Stimulated activated CD4-positive, alpha-beta T cell treated with anti-CD3 and anti-CD28 coated beads, Interleukin-12 subunit alpha, Interleukin-12 subunit beta, amount 100 ng/mL, for 24 hours (primary cell): ENCODE results near the gene ZNF273.

Source experiments
- DNase-seq, 2 experiments: peaks; one replicate each; pipeline ENCODE4 v3.0.0-alpha.2; 2020; ENCODE audit warnings: low read depth in 2 of 2

Gene ZNF273

DNA sequence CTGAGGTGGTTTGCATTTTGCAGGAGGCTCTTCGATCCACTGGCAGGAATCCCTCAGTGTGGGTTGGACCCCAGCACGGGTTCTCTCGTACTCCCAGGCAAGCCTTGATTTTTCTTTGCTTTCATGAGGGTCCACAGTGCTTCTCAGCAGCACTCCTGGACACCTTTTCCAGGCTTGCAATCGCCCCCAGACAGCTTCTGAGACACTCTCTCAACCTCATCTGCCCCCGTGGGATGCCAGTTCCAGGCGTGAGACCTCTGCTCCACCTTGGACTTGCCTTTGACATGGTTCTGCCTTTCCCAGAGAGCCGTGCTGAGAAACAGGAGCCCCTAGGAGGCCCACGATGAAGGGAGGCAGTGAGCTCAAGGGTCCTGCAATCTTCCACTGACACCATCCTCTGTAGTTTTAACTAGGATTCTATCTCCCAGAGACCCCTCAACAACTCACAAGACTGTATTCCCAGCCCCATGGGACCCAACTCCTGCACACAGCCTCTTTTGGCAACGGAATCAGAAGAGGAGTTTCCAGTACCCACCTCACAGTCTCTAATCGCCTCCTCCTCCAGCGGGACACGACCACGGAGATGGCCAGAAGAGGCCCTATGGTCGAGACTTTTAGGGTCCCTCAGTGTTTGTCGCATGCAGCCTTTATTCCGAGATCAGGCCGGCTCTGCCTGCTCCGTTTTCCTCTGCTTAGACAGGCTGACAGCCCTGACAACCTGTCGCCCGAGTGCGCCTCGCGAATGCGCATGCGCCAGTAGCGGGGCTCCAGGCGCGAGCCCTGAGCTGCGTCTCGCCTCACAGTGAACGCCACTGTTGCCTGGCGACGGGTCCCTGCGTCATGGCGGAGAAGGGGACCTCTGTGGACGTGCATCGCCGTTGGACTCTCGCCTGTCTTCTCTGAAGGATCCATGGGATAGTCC lies 26.0 kb upstream of the ZNF273 start:
- peak; percentile 52 to 59 for DNase-seq

DNA sequence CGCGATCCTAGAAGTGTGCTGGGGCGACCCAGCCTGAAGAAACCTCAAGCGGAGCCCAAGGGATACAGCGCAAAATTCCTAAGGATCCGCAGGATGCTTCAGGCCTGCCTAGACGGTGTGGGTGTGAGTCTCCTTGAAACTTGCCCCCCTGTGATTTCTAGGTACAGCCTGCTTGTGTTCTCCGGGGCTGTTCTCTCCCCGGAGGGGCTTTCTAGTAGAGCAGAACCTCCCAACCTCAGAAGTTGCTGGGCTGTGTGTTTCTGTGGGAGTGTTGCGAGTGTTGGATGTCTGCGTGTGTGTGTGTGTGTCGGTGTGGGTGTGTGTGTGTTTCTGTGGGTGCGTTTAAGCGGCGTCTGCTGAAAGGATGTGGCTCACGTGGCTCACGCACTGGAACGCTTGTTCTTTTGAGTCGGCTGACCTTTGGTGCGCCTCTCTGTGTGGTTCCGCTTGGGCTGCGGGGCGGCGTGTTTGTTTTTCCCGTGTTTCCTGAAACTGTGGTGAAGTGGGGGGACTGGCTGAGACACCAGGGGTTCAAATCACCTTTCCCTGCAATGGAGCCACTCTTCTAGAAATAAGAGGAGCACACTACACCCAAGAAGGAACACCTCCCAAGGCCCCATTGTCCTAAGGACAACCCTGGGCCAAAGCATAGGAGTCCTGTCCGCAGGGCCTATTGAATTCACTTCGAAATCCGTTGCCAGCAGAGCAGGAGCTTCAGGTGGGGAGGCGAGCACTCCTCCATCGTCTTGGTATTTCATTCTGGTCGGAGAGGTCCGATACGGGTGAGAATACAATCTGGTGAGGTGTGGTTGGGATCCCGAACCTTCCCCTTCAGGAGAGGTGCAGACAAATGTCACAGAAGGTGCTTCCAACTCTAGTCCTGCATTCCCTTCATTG lies 25.1 kb upstream of the ZNF273 start:
- no peak for DNase-seq

DNA sequence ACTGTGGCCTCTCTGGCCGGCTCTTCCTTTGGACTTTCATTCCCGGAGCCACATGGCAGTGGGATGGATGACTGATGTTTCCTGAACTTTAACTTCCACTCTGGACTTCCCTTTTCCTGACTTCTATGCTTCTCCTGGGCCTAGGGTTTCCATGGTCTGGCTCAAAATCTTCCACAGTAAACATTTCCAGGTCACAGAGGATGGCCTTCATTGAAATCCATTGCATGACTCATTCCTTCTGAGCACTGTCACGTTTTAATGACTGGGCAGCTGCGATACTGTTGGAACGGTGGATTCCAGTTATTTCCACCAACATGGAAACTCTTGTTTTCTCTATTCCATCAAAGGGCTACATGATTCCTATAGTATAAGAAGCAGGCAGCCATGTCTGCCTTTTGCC lies 24.4 kb upstream of the ZNF273 start:
- no peak for DNase-seq

DNA sequence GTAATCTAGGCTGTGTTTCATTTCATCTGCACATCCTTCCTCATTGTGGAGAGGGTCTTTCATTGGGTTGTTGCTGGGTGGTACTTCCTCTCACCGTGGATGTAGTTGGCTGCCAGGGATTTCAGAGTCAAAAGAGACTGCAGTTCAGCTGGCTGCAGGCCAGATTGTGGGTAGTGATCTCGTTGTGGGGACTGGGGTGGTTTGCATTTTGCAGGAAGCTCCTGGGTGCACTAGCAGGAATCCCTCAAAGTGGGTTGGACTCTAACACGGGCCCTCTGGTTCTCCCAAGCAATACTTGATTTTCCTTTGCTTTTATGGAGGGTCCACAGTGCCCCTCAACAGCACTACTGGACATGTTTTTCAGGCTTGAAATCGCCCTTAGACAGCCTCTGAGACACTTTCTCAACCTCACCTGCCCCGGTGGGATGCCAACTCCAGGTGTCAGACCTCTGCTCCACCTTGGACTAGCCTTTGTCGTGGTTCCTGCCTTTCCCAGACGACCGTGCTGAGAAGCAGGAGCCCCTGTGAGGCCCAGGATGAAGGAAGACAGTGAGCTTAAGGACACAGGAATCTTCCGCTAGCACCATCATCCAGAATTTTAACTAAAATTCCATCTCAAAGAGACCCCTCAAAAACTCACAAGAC lies 23.9 kb upstream of the ZNF273 start:
- no peak for DNase-seq

DNA sequence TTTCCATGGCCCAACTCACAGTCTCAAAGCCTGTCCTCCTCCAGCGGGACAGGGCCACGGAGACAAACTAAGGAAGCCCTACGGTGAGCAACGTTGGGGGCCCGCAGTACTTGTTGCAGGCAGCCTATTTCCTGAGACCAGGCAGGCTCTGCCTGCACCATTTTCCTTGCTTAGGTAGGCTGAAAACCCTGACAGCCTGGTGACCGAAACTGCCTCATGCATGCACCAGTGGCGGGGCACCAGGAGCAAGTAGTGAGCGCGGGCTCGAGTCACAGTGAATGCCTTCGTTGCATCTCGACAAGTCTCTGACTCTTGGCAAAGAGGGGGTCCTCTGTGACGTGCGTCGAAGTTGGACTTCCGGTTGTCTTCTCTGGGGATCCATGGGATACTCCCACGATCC lies 23.3 kb upstream of the ZNF273 start:
- no peak for DNase-seq

DNA sequence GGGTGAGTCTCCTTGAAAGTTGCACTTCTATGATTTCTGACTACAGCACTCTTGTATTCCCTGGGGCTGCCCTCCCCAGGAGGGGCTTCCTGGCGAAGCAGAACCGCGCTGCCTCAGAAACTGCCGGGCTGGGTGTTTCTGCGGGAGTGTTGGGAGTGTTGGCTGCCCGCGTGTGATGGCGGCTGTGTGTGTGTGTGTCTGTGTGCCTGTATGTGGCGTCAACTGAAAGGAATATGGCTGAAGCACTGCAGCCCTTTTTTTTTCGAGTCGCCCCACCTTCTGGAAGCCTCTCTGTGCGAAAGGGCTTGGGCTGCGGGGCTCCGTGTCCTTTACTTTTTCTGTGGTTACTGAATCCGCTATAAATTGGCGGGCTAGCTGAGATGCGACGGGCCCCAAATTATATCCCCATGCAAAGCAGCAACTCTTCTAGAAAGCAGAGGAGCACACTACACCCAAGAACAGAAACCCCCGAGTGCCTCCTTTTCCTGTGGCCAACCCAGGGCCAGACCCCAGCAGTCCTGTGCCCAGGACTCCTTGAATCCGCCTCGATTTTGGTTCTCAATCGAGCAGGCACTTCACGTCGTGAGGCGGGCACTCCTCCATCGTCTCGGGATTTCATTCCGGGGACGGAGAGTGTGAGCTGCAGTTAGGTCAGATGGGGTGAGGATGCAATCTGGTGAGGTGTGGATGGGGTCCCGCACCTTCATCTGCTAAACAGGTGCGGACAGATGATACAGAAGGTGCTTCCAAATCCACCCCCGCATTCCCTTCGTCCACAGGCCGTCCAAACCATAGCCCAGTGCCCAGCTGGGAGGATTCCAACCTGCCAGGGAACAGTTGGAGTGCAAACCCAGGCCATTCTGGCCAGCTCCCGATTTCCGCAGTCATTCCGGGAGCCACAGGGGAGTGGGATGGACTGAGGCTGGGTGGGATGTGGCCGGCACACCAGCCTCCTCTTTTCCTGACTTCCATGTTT lies 22.5 kb upstream of the ZNF273 start:
- no peak for DNase-seq

DNA sequence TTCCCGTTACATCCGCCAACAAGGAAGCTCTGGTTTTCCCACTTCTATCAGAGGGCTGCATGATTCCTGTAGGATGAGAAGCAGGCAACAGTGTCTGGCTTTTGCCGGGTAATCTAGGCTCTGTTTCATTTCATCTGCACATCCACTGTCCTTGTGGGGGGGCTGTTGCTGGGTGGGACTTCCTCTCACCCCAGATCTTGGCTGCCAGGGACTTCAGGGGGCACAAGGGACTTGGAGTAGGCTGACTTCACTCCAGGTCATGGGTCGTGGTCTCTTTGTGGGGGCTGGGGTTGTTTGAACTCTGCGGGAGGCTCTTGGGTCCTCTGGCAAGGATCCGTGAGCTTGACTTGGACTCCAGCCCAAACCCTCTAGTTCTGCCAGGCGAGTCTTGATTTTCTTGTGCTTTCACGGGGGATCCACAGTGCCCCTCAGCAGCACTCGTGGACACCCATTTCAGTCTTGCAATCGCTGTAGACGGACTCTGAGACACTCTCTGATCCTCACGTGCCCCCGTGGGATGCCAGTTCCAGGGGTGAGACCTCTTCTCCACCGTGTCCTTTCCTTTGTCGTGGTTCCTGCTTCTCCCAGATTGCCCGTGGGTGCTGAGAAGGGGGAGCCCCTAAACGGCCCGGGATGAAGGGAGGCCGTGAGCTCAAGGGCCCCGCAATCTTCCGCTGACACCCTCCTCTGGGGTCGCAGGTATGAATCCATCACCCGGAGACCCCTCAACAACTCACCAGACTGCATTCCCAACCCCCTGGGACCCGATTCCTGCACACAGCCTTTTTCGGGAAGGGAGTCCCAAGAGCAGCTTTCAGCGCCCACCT lies 21.4 kb upstream of the ZNF273 start:
- DNase-seq: no peak

DNA sequence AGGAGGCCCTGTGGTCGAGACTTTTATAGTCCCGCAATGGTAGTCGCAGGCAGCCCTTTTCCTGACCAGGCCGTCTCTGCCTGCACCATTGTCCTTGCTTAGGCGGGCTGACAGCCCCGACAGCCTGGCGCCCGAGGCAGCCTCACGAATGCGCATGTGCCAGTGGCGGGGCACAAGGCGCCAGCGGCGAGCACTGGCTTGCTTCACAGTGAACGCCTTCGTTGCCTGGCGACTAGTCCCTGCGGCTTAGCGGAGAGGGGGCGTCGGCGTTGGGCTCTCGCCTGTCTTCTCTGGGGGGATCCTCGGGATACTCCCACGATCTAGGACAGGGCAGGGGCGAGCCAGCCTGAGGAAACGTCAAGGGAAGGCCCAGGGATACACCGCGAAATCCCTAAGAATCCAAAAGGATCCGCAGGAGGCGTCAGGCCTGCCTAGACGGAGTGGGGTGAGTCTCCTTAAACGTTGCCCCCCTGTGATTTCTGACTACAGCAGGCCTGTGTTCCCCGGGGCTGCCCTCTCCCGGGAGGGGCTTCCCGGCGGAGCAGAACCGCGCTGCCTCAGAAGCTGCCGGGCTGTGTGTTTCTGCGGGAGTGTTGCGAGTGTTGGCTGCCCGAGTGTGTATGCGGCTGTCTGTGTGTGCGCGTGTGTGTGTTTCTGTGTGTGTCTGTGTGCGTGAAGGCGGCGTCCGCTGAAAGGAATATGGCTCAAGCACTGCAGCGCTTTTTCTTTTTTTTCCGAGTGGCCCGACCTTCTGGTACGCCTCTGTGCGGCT lies 20.5 kb upstream of the ZNF273 start:
- DNase-seq: peak in 1 of 2 experiments; percentile 26

DNA sequence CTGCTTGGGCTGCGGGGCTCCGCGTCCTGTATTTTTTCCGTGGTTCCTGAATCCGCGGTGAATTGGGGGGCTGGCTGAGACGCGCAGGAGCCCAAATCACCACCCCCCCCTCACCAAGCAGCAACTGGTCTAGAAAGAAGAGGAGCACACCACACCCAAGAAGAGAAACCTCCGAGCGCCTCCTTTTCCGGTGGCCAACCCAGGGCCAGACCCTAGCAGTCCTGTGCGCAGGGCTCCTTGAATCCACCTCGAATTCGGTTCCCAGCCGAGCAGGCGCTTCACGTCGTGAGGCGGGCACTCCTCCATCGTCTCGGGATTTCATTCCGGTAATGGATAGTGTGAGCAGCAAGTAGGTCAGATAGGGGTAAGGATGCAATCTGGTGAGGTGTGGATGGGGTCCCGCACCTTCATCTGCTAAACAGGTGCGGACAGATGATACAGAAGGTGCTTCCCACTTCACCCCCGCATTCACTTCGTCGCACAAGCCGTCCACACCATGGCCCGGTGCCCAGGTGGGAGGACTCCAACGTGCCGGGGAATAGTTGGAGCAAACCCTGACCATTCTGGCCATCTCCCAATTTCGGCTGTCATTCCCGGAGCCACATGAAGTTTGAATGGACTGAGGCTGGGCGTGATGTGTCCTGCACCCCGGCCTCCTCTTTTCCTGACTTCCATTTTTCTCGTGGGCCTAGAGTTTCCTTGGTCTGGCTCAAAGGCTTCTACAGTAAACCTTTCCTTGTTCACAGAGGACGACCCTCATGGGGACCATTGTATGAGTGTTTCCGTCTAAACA lies 19.8 kb upstream of the ZNF273 start:
- DNase-seq: no peak

DNA sequence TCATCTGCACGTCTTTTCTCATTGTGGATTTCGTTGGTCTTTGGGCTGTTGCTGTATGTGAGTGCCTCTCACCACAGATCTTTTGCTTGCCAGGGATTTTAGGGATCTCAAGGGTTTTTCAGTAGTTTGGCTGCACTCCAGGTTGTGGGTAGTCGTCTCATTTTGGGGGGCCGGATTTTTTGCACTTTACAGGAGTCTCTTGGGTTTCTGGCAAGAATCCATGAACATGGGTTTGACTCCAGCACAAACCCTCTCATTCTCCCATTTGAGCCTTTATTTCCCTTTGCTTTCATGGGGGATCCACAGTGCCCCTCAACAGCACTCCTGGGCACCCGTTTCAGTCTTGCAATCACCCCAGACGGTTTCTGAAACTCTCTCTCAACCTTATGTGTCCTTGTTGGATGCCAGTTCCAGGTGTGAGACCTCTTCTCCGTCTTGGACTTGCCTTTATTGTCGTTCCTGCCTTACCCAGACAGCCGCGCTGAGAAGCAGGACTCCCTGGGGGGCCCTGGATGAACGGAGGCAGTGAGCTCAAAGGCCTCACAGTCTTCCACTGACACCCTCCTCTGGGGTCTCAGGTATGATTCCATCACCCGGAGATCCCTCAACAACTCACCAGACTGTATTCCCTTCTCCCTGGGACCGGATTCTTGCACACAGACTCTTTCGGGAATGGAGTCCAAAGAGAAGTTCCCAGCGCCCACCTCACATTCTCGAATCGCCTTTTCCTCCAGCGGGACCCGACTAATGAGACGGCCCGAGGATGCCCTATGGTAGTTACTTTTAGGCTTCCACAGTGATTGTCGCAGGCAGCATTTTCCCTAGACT lies 18.8 kb upstream of the ZNF273 start:
- no peak for DNase-seq

DNA sequence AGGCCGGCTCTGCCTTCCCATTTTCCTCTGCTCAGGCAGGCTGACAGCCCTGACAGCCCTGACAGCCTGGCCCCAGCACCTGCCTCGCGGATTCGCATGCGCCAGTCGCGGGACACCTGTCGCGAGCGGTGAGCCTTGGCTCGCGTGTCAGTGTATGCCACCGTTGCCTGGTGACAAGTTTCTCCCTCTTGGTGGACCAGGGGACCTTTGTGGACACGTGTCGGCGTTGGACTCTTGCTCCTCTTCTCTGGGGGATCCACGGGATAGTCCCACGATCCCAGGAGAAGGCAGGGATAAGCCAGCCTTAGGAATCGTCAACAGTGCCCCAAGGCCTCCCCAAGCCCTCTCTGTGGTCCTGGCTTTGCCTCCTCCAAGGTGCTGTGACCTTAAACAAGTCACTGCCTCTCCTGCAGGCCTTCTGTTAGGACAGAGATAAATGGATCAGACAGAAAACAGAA lies 18.1 kb upstream of the ZNF273 start:
- DNase-seq: no peak

DNA sequence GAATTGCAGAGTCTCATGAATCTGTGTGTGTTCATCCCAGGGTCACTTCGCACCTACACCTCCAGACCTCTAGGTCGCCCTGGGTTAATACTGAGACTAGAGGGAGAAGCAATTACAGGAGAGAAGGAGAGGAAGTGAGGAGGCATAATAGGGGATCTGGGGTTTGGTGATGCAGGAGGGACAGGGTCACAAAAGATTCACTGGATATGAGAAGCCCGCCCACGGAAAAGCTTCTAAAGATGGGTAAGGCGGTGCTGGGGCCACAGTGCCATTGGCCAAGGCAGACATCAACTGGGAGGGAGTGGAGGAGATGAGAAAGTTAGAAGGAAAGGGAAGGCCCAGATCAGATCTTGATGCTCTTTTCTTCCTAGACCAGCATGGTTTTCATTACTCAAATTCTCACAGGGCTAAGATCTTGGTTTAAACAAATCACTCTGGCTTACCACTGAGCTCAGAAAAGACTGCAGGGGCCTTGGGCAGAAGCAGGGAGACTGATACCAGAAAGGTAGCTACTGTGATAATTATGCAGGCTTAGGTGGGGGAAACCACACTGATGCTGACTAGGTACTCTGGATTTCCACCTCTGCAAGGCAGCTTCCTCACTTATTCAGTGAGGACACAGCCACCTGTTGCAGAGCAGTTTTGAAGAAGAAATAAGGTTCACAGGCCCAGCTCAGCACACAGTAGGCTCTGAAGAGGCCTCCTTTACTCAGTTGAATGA lies 17.4 kb upstream of the ZNF273 start:
- DNase-seq: no peak

DNA sequence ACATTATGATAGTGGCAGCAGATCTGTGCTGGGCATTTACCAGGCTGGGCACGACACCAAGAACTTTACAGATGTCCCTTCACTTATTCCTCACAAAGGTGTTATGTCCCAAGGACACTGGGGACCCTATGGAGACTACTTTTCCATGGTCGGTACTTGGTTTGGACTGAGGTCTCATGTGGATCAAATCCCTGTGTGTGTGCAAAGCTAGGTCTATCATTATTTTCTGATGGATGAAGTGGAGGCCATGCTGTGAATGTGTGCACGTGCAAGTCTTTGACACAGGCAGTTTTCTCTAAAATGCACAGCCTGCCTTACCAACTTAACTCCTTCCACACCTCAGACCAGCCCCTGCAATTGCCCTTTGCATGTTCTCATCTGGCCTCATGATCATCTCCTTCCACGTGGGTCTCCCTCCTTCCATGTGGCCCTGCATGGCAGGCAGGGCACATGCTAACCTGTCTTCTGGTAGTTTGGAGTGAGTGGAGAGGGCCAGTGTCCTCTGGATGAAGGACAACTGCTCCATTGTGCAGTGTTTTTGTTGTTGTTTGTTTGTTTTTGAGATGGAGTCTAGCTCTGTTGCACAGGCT lies 16.0 kb upstream of the ZNF273 start:
- DNase-seq: no peak

DNA sequence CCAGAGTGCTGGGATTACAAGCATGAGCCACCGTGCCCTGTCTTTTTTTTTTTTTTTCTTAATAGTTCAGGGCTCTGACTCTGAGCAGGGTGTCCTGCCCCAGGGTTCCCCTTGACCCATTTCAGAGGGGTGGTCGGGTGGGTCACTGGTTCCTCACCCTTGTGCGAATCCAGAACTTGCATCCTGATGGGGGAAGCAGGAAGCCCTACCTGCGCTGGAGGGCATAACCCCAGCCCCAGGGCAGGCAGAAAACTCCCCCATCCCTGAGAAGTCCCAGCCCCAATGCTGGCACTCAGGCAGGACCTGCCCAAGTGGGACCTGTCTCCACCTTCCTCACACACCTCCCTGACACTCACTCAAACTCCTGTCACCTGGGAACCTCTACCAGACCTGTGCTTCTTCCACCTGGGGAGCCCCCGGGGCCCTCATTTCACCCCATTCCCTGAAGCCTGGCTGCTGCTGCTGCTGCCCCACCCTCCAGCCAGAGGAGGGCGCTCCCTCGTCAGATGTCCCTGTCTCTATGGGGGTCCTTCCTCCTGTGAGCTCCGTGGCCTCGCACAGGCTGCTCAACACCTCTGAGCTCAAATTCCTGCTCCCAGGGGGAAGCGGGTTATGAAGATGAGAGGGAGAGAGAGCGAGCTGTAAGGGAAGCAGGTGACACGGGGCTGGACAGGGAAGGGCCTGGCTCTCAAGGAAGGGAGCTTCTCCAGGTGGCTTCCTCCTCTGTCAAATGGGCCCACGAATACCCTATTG lies 15.1 kb upstream of the ZNF273 start:
- DNase-seq: peak; percentile 19 to 33

DNA sequence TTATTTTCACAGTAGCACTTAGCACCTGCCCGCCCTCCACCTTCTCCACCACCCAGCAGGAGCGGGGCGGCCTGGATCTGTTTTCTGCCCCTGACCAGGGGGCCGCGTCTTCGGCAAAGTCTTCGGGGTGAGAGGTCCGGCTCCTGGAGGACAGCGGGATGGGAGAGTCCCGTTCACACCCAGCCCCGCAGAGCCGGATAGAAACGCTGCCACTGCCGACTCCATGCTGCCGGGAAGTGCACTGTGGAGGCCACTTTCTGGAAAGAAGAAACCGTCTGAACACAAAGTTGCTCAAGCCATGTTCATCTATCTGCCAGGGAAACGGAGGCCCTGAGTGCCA lies 14.5 kb upstream of the ZNF273 start:
- DNase-seq: no peak
